Upper lobe of left lung (tissue), 4 donors: ENCODE results near the gene ANKS1A.

Experiments used
- CTCF ChIP-seq, 6 experiments: fragments of 450-650 bp in 4 of 6; fragments of 200-600 bp in 2 of 6; sonication (generic) in 2 of 6; IDR thresholded peaks; one replicate each; pipeline ENCODE4 v1.5.1; 2016 to 2019; ENCODE audit warnings: antibody characterized with exemption in 6 of 6
- POLR2A ChIP-seq, 4 donors: fragments of 450-650 bp; IDR thresholded peaks; one replicate each; pipeline ENCODE4 v1.5.1; 2016 to 2017; ENCODE audit warnings: antibody characterized with exemption in 4 of 4, mild to moderate bottlenecking in 2 of 4
- POLR2AphosphoS5 ChIP-seq, 2 donors: sonication (generic); formaldehyde crosslinking; IDR thresholded peaks; one replicate each; pipeline ENCODE4 v1.5.1; 2017; ENCODE audit warnings: antibody characterized with exemption in 2 of 2

- TF ChIP-seq CTCF (IDR thresholded peaks at IDR 0.05) = no peak
- TF ChIP-seq POLR2A (IDR thresholded peaks at IDR 0.05) = no peak
- no peak for TF ChIP-seq POLR2AphosphoS5 (IDR thresholded peaks at IDR 0.05)
Observed at GRCh38 chr6:35140639-35141006, 251.6 kb downstream of the ANKS1A start.
